H1 (cell line): ENCODE measurements around the gene CACNG5. TPM values are rescaled to one million over a fixed set of nuclear protein-coding genes. Genes with fewer than 3 reads are reported as not detected.

Experiments
- CTCF ChIA-PET: fragments of 300-600 bp; sonication (Branson Sonifier 250); formaldehyde crosslinking; loops from one replicate; lab custom pipeline; 2021; ENCODE audit not compliant: partially characterized antibody; lab: Charles Lee
- POLR2A ChIA-PET: fragments of 300-600 bp; sonication (Branson Sonifier 250); formaldehyde crosslinking; loops from one replicate; lab custom pipeline; 2021; ENCODE audit warnings: inconsistent platforms; ENCODE audit not compliant: partially characterized antibody; lab: Charles Lee
- DNase-seq, 2 experiments: peaks; one replicate each; pipeline versions ENCODE4 v3.0.0 to v3.0.0-alpha.2; 2010 to 2022; ENCODE audit warnings: low spot score in 2 of 2, low read depth in 1 of 2, mixed read lengths in 1 of 2
- FAIRE-seq: peaks from 2 replicates; lab custom pipeline; 2011; peaks lifted over from hg19 to GRCh38; lab: Jason Lieb, UNC
- H2AFZ ChIP-seq: 2 replicates; pipeline ENCODE4 v1.8.1; 2012; ENCODE audit warnings: low read length, inconsistent platforms
- H2AK5ac ChIP-seq: 2 replicates; pipeline ENCODE4 v1.6.1; 2013; ENCODE audit warnings: low read depth, low read length
- H2BK120ac ChIP-seq: replicated peaks from 2 replicates; pipeline ENCODE3; 2013; ENCODE audit warnings: low read depth, low read length, inconsistent platforms
- H2BK12ac ChIP-seq: 2 replicates; pipeline ENCODE4 v1.6.1; 2013; ENCODE audit warnings: low read depth, low read length
- H2BK15ac ChIP-seq: 2 replicates; pipeline ENCODE4 v1.6.1; 2013; ENCODE audit warnings: low read length
- H2BK20ac ChIP-seq: 2 replicates; pipeline ENCODE4 v1.6.1; 2013; ENCODE audit warnings: low read length
- H2BK5ac ChIP-seq: 2 replicates; pipeline ENCODE4 v1.6.1; 2013; ENCODE audit warnings: low read depth, low read length
- H3K14ac ChIP-seq: 2 replicates; pipeline ENCODE4 v1.6.1; 2013; ENCODE audit warnings: inconsistent platforms; ENCODE audit not compliant: insufficient read length
- H3K18ac ChIP-seq: 2 replicates; pipeline ENCODE4 v1.6.1; 2013; ENCODE audit warnings: low read length; ENCODE audit errors: extremely low read depth
- H3K23ac ChIP-seq: 2 replicates; pipeline ENCODE4 v1.6.1; 2013; ENCODE audit warnings: inconsistent platforms; ENCODE audit not compliant: insufficient read length
- H3K23me2 ChIP-seq: 2 replicates; pipeline ENCODE4 v1.6.1; 2013; ENCODE audit warnings: low read depth, low read length
- H3K27ac ChIP-seq: 2 replicates; pipeline ENCODE4 v1.6.1; 2011; ENCODE audit warnings: low read depth, low read length, inconsistent platforms
- H3K27me3 ChIP-seq, 4 experiments: replicated peaks in 1 of 4; 1 replicate in 1 of 4; 2 replicates in 3 of 4; pipeline versions ENCODE4 v1.6.1 to v1.8.1; 2011 to 2013; ENCODE audit warnings: low read length in 3 of 4, mild to moderate bottlenecking in 3 of 4, inconsistent platforms in 2 of 4, mixed read lengths in 2 of 4, moderate library complexity in 1 of 4; ENCODE audit not compliant: control insufficient read depth in 3 of 4, insufficient read depth in 3 of 4; ENCODE audit errors: extremely low read depth in 1 of 4
- H3K36me3 ChIP-seq, 4 experiments: 2 replicates each; pipeline versions ENCODE4 v1.6.1 to v1.8.1; 2011 to 2013; ENCODE audit warnings: mild to moderate bottlenecking in 4 of 4, low read length in 3 of 4, moderate library complexity in 2 of 4, control low read depth in 1 of 4, inconsistent platforms in 1 of 4; ENCODE audit not compliant: insufficient read depth in 4 of 4, control insufficient read depth in 2 of 4
- H3K4ac ChIP-seq: replicated peaks from 2 replicates; pipeline ENCODE3; 2013; ENCODE audit warnings: low read length, low read depth, mixed read lengths, inconsistent platforms; ENCODE audit not compliant: insufficient read length
- H3K4me1 ChIP-seq, 4 experiments: replicated peaks in 1 of 4; 1 replicate in 1 of 4; 2 replicates in 3 of 4; pipeline versions ENCODE4 v1.6.1 to v1.8.1; 2011 to 2013; ENCODE audit warnings: low read length in 3 of 4, inconsistent platforms in 2 of 4, mixed read lengths in 1 of 4; ENCODE audit not compliant: insufficient read depth in 4 of 4, control insufficient read depth in 3 of 4
- H3K4me2 ChIP-seq, 2 experiments: 2 replicates each; pipeline versions ENCODE4 v1.6.1 to v1.8.1; 2011 to 2013; ENCODE audit warnings: low read depth in 2 of 2, low read length in 2 of 2, control low read depth in 1 of 2, inconsistent platforms in 1 of 2, mild to moderate bottlenecking in 1 of 2; ENCODE audit not compliant: insufficient read depth in 1 of 2
- H3K4me3 ChIP-seq, 4 experiments: fragments of 200-600, 300-600 bp in 1 of 4; sonication (generic), shearing (Covaris generic), sonication (Bioruptor Twin) in 1 of 4; 2 replicates each; pipeline versions ENCODE4 v1.5.1 to v1.8.1; 2011 to 2016; ENCODE audit warnings: low read length in 4 of 4, low read depth in 3 of 4, control low read depth in 2 of 4, inconsistent platforms in 2 of 4, mild to moderate bottlenecking in 2 of 4, mixed read lengths in 1 of 4, moderate library complexity in 1 of 4; ENCODE audit not compliant: insufficient read depth in 2 of 4; ENCODE audit errors: extremely low read depth in 1 of 4
- H3K56ac ChIP-seq: replicated peaks from 2 replicates; pipeline ENCODE3; 2013; ENCODE audit warnings: low read depth, mild to moderate bottlenecking, mixed read lengths, low read length, inconsistent platforms; ENCODE audit not compliant: insufficient read length
- H3K79me1 ChIP-seq: 2 replicates; pipeline ENCODE4 v1.6.1; 2013; ENCODE audit warnings: low read depth, low read length, control low read depth
- H3K79me2 ChIP-seq, 2 experiments: 2 replicates each; pipeline versions ENCODE4 v1.6.1 to v1.8.1; 2012 to 2013; ENCODE audit warnings: low read length in 2 of 2, mild to moderate bottlenecking in 2 of 2, inconsistent platforms in 1 of 2; ENCODE audit not compliant: insufficient read depth in 2 of 2, control insufficient read depth in 1 of 2
- H3K9ac ChIP-seq, 4 experiments: replicated peaks in 1 of 4; 1 replicate in 1 of 4; 2 replicates in 3 of 4; pipeline versions ENCODE4 v1.6.1 to v1.8.1; 2011 to 2013; ENCODE audit warnings: low read depth in 3 of 4, low read length in 3 of 4, control low read depth in 2 of 4, mild to moderate bottlenecking in 2 of 4, moderate library complexity in 2 of 4, inconsistent platforms in 1 of 4; ENCODE audit errors: extremely low read depth in 1 of 4
- H3K9me3 ChIP-seq, 2 experiments: 2 replicates each; pipeline versions ENCODE4 v1.6.1 to v1.8.1; 2012 to 2013; ENCODE audit warnings: mild to moderate bottlenecking in 2 of 2, moderate library complexity in 2 of 2, control low read depth in 1 of 2, inconsistent platforms in 1 of 2, low read depth in 1 of 2, low read length in 1 of 2, mixed read lengths in 1 of 2; ENCODE audit not compliant: insufficient read depth in 2 of 2
- H4K20me1 ChIP-seq, 2 experiments: replicated peaks in 1 of 2; 2 replicates each; pipeline versions ENCODE3 to v1.8.1; 2011 to 2013; ENCODE audit warnings: inconsistent platforms in 2 of 2, low read length in 2 of 2, mild to moderate bottlenecking in 1 of 2; ENCODE audit not compliant: insufficient read depth in 2 of 2, control insufficient read depth in 1 of 2
- H4K5ac ChIP-seq: 2 replicates; pipeline ENCODE4 v1.6.1; 2013; ENCODE audit warnings: low read length, low read depth, mixed read lengths, inconsistent platforms; ENCODE audit not compliant: insufficient read length
- H4K8ac ChIP-seq: 2 replicates; pipeline ENCODE4 v1.8.0; 2013; ENCODE audit warnings: mild to moderate bottlenecking, moderate library complexity, low read length, inconsistent platforms; ENCODE audit not compliant: insufficient read depth; ENCODE audit errors: extremely low read depth
- H4K91ac ChIP-seq: replicated peaks from 2 replicates; pipeline ENCODE3; 2013; ENCODE audit warnings: low read length, mixed read lengths, inconsistent platforms; ENCODE audit not compliant: insufficient read length
- ATF2 ChIP-seq: IDR thresholded peaks from 2 replicates; pipeline ENCODE4 v1.6.1; 2012; ENCODE audit warnings: low read length, inconsistent platforms
- CBX8 ChIP-seq: fragments of 300-800, 300-1000 bp; sonication (generic); IDR thresholded peaks from 2 replicates; pipeline ENCODE4 v1.7.1; 2016; ENCODE audit warnings: low read depth, low read length, borderline replicate concordance
- MAX ChIP-seq: IDR thresholded peaks from 2 replicates; pipeline ENCODE4 v1.6.1; 2012; ENCODE audit warnings: inconsistent platforms
- POLR2A ChIP-seq, 2 experiments: IDR thresholded peaks; 1 replicate in 1 of 2; 2 replicates in 1 of 2; pipeline ENCODE4 v1.6.1; 2011; ENCODE audit warnings: low read depth in 2 of 2, low read length in 2 of 2, mild to moderate bottlenecking in 2 of 2; ENCODE audit errors: control extremely low read depth in 1 of 2
- WGBS, 2 experiments: shearing (Covaris generic) in 1 of 2; methylation state at CpG; one replicate each; pipeline versions ENCODE4 v1.1.6 to v1.1.7; 2013 to 2015; ENCODE audit warnings: low lambda C conversion rate in 2 of 2, mixed read lengths in 2 of 2, inconsistent platforms in 1 of 2, low coverage in 1 of 2, missing lambda C conversion rate in 1 of 2; ENCODE audit not compliant: insufficient replicate concordance in 2 of 2, insufficient coverage in 1 of 2, insufficient read length in 1 of 2; ENCODE audit errors: extremely low coverage in 1 of 2, missing lambda C conversion rate in 1 of 2; 5-methylcytosine and 5-hydroxymethylcytosine counted together
- polyA plus RNA-seq, 7 experiments: library from polyadenylated mRNA; depleted of rRNA in 3 of 7; stranded (reverse) in 5 of 7; unstranded in 2 of 7; fragments of >200 nt in 5 of 7; fragments of 200-250 nt in 2 of 7; gene quantifications; 1 replicate in 5 of 7; 2 replicates in 1 of 7; 4 replicates in 1 of 7; pipeline versions ENCODE4 v1.2.1 to v1.2.3, GENCODE V29; 2011 to 2013; ENCODE audit warnings: missing spikeins in 2 of 7, mixed read lengths in 2 of 7
- total RNA-seq: library from RNA; stranded (reverse); fragmentation: NEBNext Ultra II Directional; extraction: Animal tissue kit (Norgen Biotek cat#: 25700); gene quantifications from 2 replicates; pipeline ENCODE4 v1.2.1, GENCODE V29; 2021

CACNG5 gene
- total and polyA plus RNA-seq, 2 of the 8 experiments (the other 6 are each of a cell fraction or from before 2014, with no cell fraction given), result 2.2 to 3.1 TPM

DNA sequence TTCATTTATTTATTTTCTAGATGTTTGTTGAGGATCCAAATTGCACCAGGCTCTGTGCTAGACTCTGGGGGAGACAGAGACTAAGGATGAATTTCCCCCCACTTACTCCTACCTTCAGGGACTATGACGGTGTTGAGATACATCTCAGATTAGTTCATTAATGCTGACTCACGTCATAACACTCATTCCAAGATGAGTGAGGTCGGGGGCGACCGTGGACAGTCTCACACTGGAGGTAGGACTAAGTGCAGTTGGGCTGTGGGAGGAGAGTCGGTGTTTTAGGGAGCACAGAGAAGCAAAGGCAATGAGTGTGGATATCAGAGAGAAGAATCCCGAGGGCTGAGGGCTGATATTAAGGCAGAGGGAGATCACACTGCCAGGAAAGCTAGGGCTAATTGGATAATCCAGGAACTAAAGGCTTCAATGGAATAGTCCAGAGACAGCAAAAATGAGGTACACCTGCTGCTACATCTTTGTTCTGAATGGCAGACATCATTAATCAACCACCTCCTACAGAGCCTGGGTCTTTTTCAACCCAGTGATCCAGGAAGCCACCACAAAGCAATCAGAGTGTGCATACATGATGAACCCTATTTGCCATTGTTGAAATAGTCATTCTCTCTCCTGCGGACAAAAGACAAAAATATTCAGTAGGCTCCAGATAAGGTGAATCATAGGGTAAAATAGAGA is 91.0 kb downstream of the CACNG5 start:
- Histone ChIP-seq H3K36me3 (no peaks in the 10 kb centered on the region), H3K14ac (no peak overlapping the region), H2BK12ac (no peak overlapping the region), H4K91ac (no peak overlapping the region), H2BK15ac (no peak overlapping the region), H3K18ac (no peak overlapping the region), H2BK5ac (no peak overlapping the region), H3K27me3 (no peaks in the 10 kb centered on the region), H4K5ac (no peak overlapping the region), H3K56ac (no peak overlapping the region), H4K8ac (no peak overlapping the region), H3K4me1 (no peaks in the 10 kb centered on the region), H3K4me3 (no peak overlapping the region), H2AK5ac (no peak overlapping the region), H3K9me3 (no peaks in the 10 kb centered on the region; a peak in 1 of 4 replicates), H3K27ac (no peak overlapping the region), H3K23ac (no peak overlapping the region), H3K79me2 (no peaks in the 10 kb centered on the region), H3K4ac (no peak overlapping the region), H3K79me1 (no peaks in the 10 kb centered on the region), H4K20me1 (no peaks in the 10 kb centered on the region), H2BK120ac (no peak overlapping the region), H3K4me2 (no peak overlapping the region), H2AFZ (no peak overlapping the region), H3K23me2 (no peaks in the 10 kb centered on the region), H3K9ac (no peak overlapping the region), H2BK20ac (no peak overlapping the region)
- DNase-seq (no peak), FAIRE-seq (no peak)
- CTCF ChIA-PET, result interaction anchor here (2.4 kb wide), 1 partner anchor 10 kb away, joined by 9 read pairs; no protein-coding TSS in a partner anchor
- POLR2A ChIA-PET, result no interaction called here
- 89% methylated on average over 8 of the region's 8 CpGs; no CpG with 5 or more reads in 1 of the 2 experiments for WGBS, 2 experiments
- TF ChIP-seq ATF2 (no peak), MAX (no peak), CBX8 (no peak), POLR2A (IDR thresholded peaks at IDR 0.05; ENCODE audit: control extremely low read depth in 1 of 2, low read depth in 2 of 2, low read length in 2 of 2) (no peak)
